ENCODE data around the gene RIT2.

- TF ChIP-seq CTCF (IDR thresholded peaks at IDR 0.05) (no peak), POLR2A (IDR thresholded peaks at IDR 0.05) (no peak)
Measured at GRCh38 chr18:43077510-43078308, 37.8 kb downstream of the RIT2 start.

Data from Peyer's patch (tissue), 4 donors.